ENCODE data around the gene FBXO3.

FBXO3 gene

GRCh38 chr11:33696411-33696810, 77.9 kb downstream of the FBXO3 start:
- TF ChIP-seq CTCF (IDR thresholded peaks at IDR 0.05), result no peak
- Histone ChIP-seq H3K27ac (no peak overlapping the region), H3K4me3 (no peak overlapping the region)
- no peak for DNase-seq (ENCODE audit: low spot score)

- no peak for DNase-seq (ENCODE audit: low spot score)
- peak overlapping the region in 1 of 2 donors; percentile 46 for H3K27ac ChIP-seq
- no peak for TF ChIP-seq CTCF (IDR thresholded peaks at IDR 0.05)
- H3K4me3 ChIP-seq, result no peak overlapping the region
These were observed 79.2 kb downstream of the FBXO3 start for GRCh38 chr11:33695051-33695566.

- DNase-seq (ENCODE audit: low spot score), result no peak
- H3K27ac ChIP-seq, result peak overlapping the region in 1 of 2 donors; percentile 46
These were observed 79.8 kb downstream of the FBXO3 start for GRCh38 chr11:33694346-33695050.

GRCh38 chr11:33692541-33692940, 81.8 kb downstream of the FBXO3 start:
- no peak for TF ChIP-seq CTCF (IDR thresholded peaks at IDR 0.05)
- Histone ChIP-seq H3K4me3 (no peak overlapping the region), H3K27ac (peak overlapping the region; percentile 74 to 84)
- no peak for DNase-seq (ENCODE audit: low spot score)

More at GRCh38 chr11:33694346-33695050, 79.8 kb downstream of the FBXO3 start:
- TF ChIP-seq CTCF (IDR thresholded peaks at IDR 0.05), result no peak
- H3K4me3 ChIP-seq, result no peak overlapping the region

GRCh38 chr11:33692013-33692504, 82.3 kb downstream of the FBXO3 start:
- Histone ChIP-seq H3K4me3 (peak overlapping the region; percentile 40), H3K27ac (peak overlapping the region; percentile 74 to 84)
- TF ChIP-seq CTCF (IDR thresholded peaks at IDR 0.05), result no peak
- peak; percentile 85 for DNase-seq (ENCODE audit: low spot score)

- Histone ChIP-seq H3K4me3 (no peak overlapping the region), H3K27ac (peak overlapping the region; percentile 74 to 84)
- no peak for TF ChIP-seq CTCF (IDR thresholded peaks at IDR 0.05)
- no peak for DNase-seq (ENCODE audit: low spot score)
These were observed 83.1 kb downstream of the FBXO3 start for GRCh38 chr11:33691066-33691864.
